Transverse colon (tissue), 4 donors: Measurements from ENCODE around the gene SLITRK2. TPM values are rescaled to one million over a fixed set of nuclear protein-coding genes. Genes with fewer than 3 reads are reported as not detected.

Experiments used
- small RNA-seq, 4 donors: library from RNA; depleted of rRNA; stranded (forward); fragments of <200 nt; gene quantifications; one replicate each; pipeline ENCODE3, GENCODE V24; 2016
- total RNA-seq, 4 donors: library from RNA; depleted of rRNA; stranded (reverse); fragments of >200 nt; gene quantifications; one replicate each; pipeline ENCODE4 v1.1.0, GENCODE V29; 2016

Gene SLITRK2
- total RNA-seq, 4 donors from 2014 or later: 0.14 to 0.20 (median 0.16) TPM; not detected in 1

Small RNA genes within 50 kb of the gene (small RNA-seq; reads per million reads assigned to genes)
- gene AL109653.1: 0 reads per million in 4 donors
